ENCODE measurements around the gene ATRIP. TPM values are rescaled to one million over a fixed set of nuclear protein-coding genes. Genes with fewer than 3 reads are reported as not detected.

Gene ATRIP
- total and polyA plus RNA-seq, 2 experiments from 2014 or later = 4.2 to 8.4 TPM

DNA sequence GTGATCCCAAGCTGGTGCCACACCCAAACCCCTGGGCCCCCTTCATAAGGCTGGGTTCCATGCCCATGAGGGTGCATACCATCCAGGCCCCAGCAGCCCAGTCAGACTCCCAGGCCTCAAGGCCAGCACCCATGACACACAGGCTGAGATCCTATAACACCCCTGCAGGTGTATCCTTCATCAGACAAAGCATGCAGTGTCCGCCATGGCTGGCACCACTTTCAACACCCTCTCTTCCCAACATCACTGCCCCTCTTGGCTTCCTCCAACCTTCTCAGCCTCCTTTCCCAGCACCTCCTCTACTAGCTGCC is 10.1 kb upstream of the ATRIP start:
- Histone ChIP-seq H3K27me3 (replicated peaks; ENCODE audit: insufficient read depth) (no peaks in the 10 kb centered on the region), H3F3A (ENCODE audit: insufficient read depth) (0 out of 2 replicates have a peak, but pooled peaks cover 6% of the 10 kb centered on the region), H3K27ac (no peak overlapping the region), H3K4me1 (ENCODE audit: insufficient read depth) (peaks cover 22% of the 10 kb centered on the region), H3K9me2 (ENCODE audit: insufficient read depth) (no peaks in the 10 kb centered on the region), H3K79me2 (ENCODE audit: insufficient read depth) (peaks cover 27% of the 10 kb centered on the region), H3K36me3 (ENCODE audit: low read depth) (no peaks in the 10 kb centered on the region), H2AFZ (no peak overlapping the region), H4K20me1 (ENCODE audit: insufficient read depth) (0 out of 2 replicates have a peak, but pooled peaks cover 2% of the 10 kb centered on the region), H3K4me3 (no peak overlapping the region), H3K4me2 (ENCODE audit: unreplicated experiment) (no peak overlapping the region), H3K9ac (no peak overlapping the region), H3K9me3 (ENCODE audit: low read depth) (no peaks in the 10 kb centered on the region)
- in situ Hi-C loops (cut with MboI) = loop anchor here (10.0 kb wide), 1 partner anchor 162 kb away; no protein-coding TSS in a partner anchor
- 73 to 75% methylated on average over 1 of the region's 1 CpG for WGBS, 2 experiments (ENCODE audit: low coverage in 1 of 2, low lambda C conversion rate in 2 of 2, missing lambda C conversion rate in 2 of 2)
- no peak for TF ChIP-seq EZH2 (IDR thresholded peaks at IDR 0.05; ENCODE audit: insufficient read depth, poor library complexity, severe bottlenecking)
- no peak for DNase-seq

DNA sequence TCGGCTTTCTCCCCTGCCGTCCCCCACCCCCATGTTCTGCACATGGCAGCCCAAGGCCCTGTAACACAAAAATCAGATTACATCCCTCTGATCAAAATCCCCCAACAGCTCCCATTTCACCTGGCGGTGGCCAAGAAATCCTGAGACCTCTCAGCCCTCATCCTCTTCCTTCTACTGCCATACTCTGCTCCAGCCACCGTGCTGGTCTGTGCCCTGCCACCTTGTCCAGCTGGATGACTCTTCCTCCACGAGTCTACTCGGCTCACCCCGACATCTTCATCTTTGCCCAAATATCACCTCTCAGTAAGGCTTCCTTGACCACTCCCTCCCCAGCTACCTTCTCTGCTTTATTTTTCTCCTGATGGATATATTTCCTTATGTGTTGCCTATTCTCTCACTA is 9.7 kb upstream of the ATRIP start:
- WGBS, 2 experiments (ENCODE audit: low coverage in 1 of 2, low lambda C conversion rate in 2 of 2, missing lambda C conversion rate in 2 of 2) = 73 to 75% methylated on average over 7 of the region's 7 CpGs
- DNase-seq = no peak
- no peak overlapping the region for H3K4me3 ChIP-seq
- peaks cover 32% of the 10 kb centered on the region for H3K79me2 ChIP-seq (ENCODE audit: insufficient read depth)
- no peak overlapping the region for H3K27ac ChIP-seq
- no peaks in the 10 kb centered on the region for H3K9me3 ChIP-seq (ENCODE audit: low read depth)
- no peak overlapping the region for H3K9ac ChIP-seq
- H3K4me2 ChIP-seq (ENCODE audit: unreplicated experiment) = no peak overlapping the region
- TF ChIP-seq EZH2 (IDR thresholded peaks at IDR 0.05; ENCODE audit: insufficient read depth, poor library complexity, severe bottlenecking) (no peak), EZH2phosphoT487 (IDR thresholded peaks at IDR 0.05; ENCODE audit: insufficient read depth, low read depth) (no peak)
- peaks cover 27% of the 10 kb centered on the region for H3K4me1 ChIP-seq (ENCODE audit: insufficient read depth)
- H3K27me3 ChIP-seq (replicated peaks; ENCODE audit: insufficient read depth) = no peaks in the 10 kb centered on the region
- no peaks in the 10 kb centered on the region for H3K9me2 ChIP-seq (ENCODE audit: insufficient read depth)
- 0 out of 2 replicates have a peak, but pooled peaks cover 5% of the 10 kb centered on the region for H4K20me1 ChIP-seq (ENCODE audit: insufficient read depth)
- in situ Hi-C loops (cut with MboI) = loop anchor here (10.0 kb wide), 1 partner anchor 162 kb away; no protein-coding TSS in a partner anchor
- 0 out of 2 replicates have a peak, but pooled peaks cover 9% of the 10 kb centered on the region for H3F3A ChIP-seq (ENCODE audit: insufficient read depth)
- no peaks in the 10 kb centered on the region for H3K36me3 ChIP-seq (ENCODE audit: low read depth)
- no peak overlapping the region for H2AFZ ChIP-seq

DNA sequence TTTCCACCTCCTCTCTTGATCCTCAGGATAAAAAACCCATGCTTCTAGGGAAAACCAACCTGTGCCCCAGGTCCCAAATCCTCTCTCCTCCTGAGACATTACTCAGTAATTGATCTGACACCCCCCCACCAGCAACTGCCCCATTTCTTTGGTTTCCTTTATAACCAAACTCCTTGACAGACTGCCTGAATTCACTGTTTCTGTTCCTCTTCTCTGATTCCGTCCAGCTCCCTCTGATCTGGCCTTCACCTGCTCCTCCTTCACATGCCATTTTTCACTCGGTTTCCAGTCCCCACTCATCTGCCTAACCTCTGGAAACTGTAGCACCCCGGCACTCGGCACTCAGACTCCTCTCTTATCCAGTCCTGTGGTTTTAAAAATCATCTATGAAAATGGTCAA is 8.7 kb upstream of the ATRIP start:
- in situ Hi-C loops (cut with MboI) = loop anchor here (10.0 kb wide), 1 partner anchor 163 kb away; no protein-coding TSS in a partner anchor
- WGBS, 2 experiments (ENCODE audit: low coverage in 1 of 2, low lambda C conversion rate in 2 of 2, missing lambda C conversion rate in 2 of 2) = 84 to 85% methylated on average over 4 of the region's 4 CpGs
- Histone ChIP-seq H3K9me3 (ENCODE audit: low read depth) (no peaks in the 10 kb centered on the region), H3K27ac (no peak overlapping the region), H2AFZ (no peak overlapping the region), H3F3A (ENCODE audit: insufficient read depth) (0 out of 2 replicates have a peak, but pooled peaks cover 4% of the 10 kb centered on the region), H3K36me3 (ENCODE audit: low read depth) (0 out of 2 replicates have a peak, but pooled peaks cover 7% of the 10 kb centered on the region), H3K79me2 (ENCODE audit: insufficient read depth) (peaks cover 41% of the 10 kb centered on the region), H3K4me2 (ENCODE audit: unreplicated experiment) (no peak overlapping the region), H4K20me1 (ENCODE audit: insufficient read depth) (0 out of 2 replicates have a peak, but pooled peaks cover 5% of the 10 kb centered on the region), H3K9me2 (ENCODE audit: insufficient read depth) (no peaks in the 10 kb centered on the region), H3K9ac (no peak overlapping the region), H3K27me3 (replicated peaks; ENCODE audit: insufficient read depth) (no peaks in the 10 kb centered on the region), H3K4me1 (ENCODE audit: insufficient read depth) (peaks cover 28% of the 10 kb centered on the region), H3K4me3 (no peak overlapping the region)
- no peak for DNase-seq
- TF ChIP-seq EZH2phosphoT487 (IDR thresholded peaks at IDR 0.05; ENCODE audit: insufficient read depth, low read depth) (no peak), EZH2 (IDR thresholded peaks at IDR 0.05; ENCODE audit: insufficient read depth, poor library complexity, severe bottlenecking) (no peak)

DNA sequence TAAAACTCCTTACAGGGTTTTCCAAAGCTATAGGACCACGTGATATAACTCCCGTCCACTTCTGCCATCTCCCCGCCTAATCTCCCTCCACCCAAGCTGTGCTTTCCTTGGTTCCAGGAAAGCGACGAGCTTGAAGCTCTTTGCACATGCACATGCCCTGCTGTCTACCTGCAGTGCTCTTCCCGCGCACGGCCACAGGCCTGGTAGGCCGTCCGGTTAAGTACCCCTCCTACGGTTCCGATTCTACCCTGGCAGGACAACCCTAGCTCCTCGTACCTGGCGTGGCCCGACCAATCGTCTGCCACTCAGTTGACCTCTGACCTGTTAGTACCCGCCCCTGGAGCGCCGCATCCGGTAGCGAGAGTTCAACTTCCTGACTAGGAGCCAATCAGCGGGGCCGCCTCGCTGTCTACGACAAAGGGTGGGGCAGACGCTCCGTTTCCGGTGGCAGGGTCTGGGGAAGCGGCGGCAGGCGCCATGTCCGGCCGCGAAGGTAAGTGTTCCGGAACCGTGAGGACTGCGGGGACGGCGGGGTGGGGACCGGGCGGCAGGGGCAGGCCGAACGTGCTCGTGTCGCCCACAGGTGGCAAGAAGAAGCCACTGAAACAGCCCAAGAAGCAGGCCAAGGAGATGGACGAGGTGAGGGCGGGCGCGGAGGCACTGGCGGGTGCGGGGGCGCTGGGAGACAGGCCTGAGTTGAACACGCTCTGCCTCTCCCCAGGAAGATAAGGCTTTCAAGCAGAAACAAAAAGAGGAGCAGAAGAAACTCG is 6.5 kb upstream of the ATRIP start, which contains the start of the genes CCDC51 and TMA7:
Gene CCDC51 (minus strand): TSS at position 300 of the 770 bp plus-strand sequence. CDS start 4,991 bp downstream, outside the sequence.
Gene TMA7 (plus strand): TSS at position 438 of the 770 bp plus-strand sequence. CDS start 40 bp downstream, at position 478.
- Histone ChIP-seq H3F3A (ENCODE audit: insufficient read depth) (peaks cover 19% of the 10 kb centered on the region), H3K4me3 (peak within 1 kb of the TSS; percentile 87), H3K36me3 (ENCODE audit: low read depth) (peaks cover 15% of the 10 kb centered on the region), H4K20me1 (ENCODE audit: insufficient read depth) (0 out of 2 replicates have a peak, but pooled peaks cover 5% of the 10 kb centered on the region), H3K27ac (peak within 1 kb of the TSS; percentile 78), H3K4me2 (ENCODE audit: unreplicated experiment) (peak within 1 kb of the TSS; percentile 80), H3K9me3 (ENCODE audit: low read depth) (no peaks in the 10 kb centered on the region), H3K9me2 (ENCODE audit: insufficient read depth) (no peaks in the 10 kb centered on the region), H3K27me3 (replicated peaks; ENCODE audit: insufficient read depth) (no peaks in the 10 kb centered on the region), H3K9ac (peak within 1 kb of the TSS; percentile 88), H2AFZ (peak within 1 kb of the TSS; percentile 88), H3K79me2 (ENCODE audit: insufficient read depth) (peaks cover 55% of the 10 kb centered on the region), H3K4me1 (ENCODE audit: insufficient read depth) (peaks cover 10% of the 10 kb centered on the region)
- in situ Hi-C loops (cut with MboI) = loop anchor here (10.0 kb wide), 1 partner anchor 165 kb away; no protein-coding TSS in a partner anchor
- no peak for TF ChIP-seq EZH2phosphoT487 (IDR thresholded peaks at IDR 0.05; ENCODE audit: insufficient read depth, low read depth)
- TF ChIP-seq EZH2 (IDR thresholded peaks at IDR 0.05; ENCODE audit: insufficient read depth, poor library complexity, severe bottlenecking) = no peak
- DNase-seq = peak; percentile 99
- 1% methylated on average over 48 to 53 of the region's 54 CpGs for WGBS, 2 experiments (ENCODE audit: low coverage in 1 of 2, low lambda C conversion rate in 2 of 2, missing lambda C conversion rate in 2 of 2)
